Osteoblast (primary cell): ENCODE results near the gene ZNF711. TPM values are rescaled to one million over a fixed set of nuclear protein-coding genes. Genes with fewer than 3 reads are reported as not detected.
"Not testable (repeated sequence)": the region's sequence is repeated elsewhere in the genome, so short reads cannot be mapped to it uniquely, and the experiment has no call there.

ENCODE experiments used
- DNase-seq: peaks from one replicate; pipeline ENCODE4 v3.0.0; 2011; ENCODE audit warnings: low spot score, mixed read lengths; ENCODE audit not compliant: insufficient read length; ENCODE audit errors: missing footprints
- H2AFZ ChIP-seq: 2 replicates; pipeline ENCODE4 v1.6.0; 2011; ENCODE audit warnings: mild to moderate bottlenecking, low read length
- H3K27ac ChIP-seq: 2 replicates; pipeline ENCODE4 v1.5.1; 2011; ENCODE audit warnings: mild to moderate bottlenecking, low read depth, low read length, moderate library complexity
- H3K27me3 ChIP-seq: 2 replicates; pipeline ENCODE4 v1.6.0; 2012; ENCODE audit warnings: mild to moderate bottlenecking, control low read depth, inconsistent platforms, low read length, moderate library complexity; ENCODE audit not compliant: insufficient read depth
- H3K36me3 ChIP-seq: 2 replicates; pipeline ENCODE4 v1.5.1; 2011; ENCODE audit warnings: mild to moderate bottlenecking, low read length, control low read depth, moderate library complexity; ENCODE audit not compliant: insufficient read depth
- H3K4me1 ChIP-seq: 2 replicates; pipeline ENCODE4 v1.5.1; 2011; ENCODE audit warnings: mild to moderate bottlenecking, low read length, control low read depth, moderate library complexity; ENCODE audit not compliant: insufficient read depth
- H3K4me2 ChIP-seq: 2 replicates; pipeline ENCODE4 v1.6.0; 2011; ENCODE audit warnings: mild to moderate bottlenecking, low read length; ENCODE audit not compliant: insufficient read depth
- H3K4me3 ChIP-seq: fragments of 200-600 bp; sonication (generic); 3 replicates; pipeline ENCODE4 v1.5.1; 2012; ENCODE audit warnings: mild to moderate bottlenecking, low read length, inconsistent platforms; ENCODE audit not compliant: insufficient read depth
- H3K79me2 ChIP-seq: 2 replicates; pipeline ENCODE4 v1.6.0; 2012; ENCODE audit warnings: mild to moderate bottlenecking, low read length, control low read depth, inconsistent platforms; ENCODE audit not compliant: insufficient read depth
- H3K9me3 ChIP-seq: 2 replicates; pipeline ENCODE4 v1.5.1; 2011; ENCODE audit warnings: low read depth, low read length, control low read depth
- H4K20me1 ChIP-seq: 2 replicates; pipeline ENCODE4 v1.6.0; 2012; ENCODE audit warnings: mild to moderate bottlenecking, low read length, control low read depth; ENCODE audit not compliant: insufficient read depth
- total RNA-seq: library from RNA; depleted of rRNA; stranded (reverse); fragments of >200 nt; gene quantifications from 2 replicates; pipeline ENCODE4 v1.2.3, GENCODE V29; 2012
- TF ChIP-seq, protein P1 (sequence below): IDR thresholded peaks from 2 replicates; pipeline ENCODE4 v1.5.1; 2011; ENCODE audit warnings: mild to moderate bottlenecking, low read depth, low read length, moderate library complexity; ENCODE audit errors: extremely low read depth

The ZNF711 gene
- total RNA-seq, 1 donor = 1.4 TPM

- no peak for DNase-seq
- no peaks in the 10 kb centered on the region for H3K27me3 ChIP-seq
- H2AFZ ChIP-seq = no peak overlapping the region
- H4K20me1 ChIP-seq = no peaks in the 10 kb centered on the region
- TF ChIP-seq, protein P1, sequence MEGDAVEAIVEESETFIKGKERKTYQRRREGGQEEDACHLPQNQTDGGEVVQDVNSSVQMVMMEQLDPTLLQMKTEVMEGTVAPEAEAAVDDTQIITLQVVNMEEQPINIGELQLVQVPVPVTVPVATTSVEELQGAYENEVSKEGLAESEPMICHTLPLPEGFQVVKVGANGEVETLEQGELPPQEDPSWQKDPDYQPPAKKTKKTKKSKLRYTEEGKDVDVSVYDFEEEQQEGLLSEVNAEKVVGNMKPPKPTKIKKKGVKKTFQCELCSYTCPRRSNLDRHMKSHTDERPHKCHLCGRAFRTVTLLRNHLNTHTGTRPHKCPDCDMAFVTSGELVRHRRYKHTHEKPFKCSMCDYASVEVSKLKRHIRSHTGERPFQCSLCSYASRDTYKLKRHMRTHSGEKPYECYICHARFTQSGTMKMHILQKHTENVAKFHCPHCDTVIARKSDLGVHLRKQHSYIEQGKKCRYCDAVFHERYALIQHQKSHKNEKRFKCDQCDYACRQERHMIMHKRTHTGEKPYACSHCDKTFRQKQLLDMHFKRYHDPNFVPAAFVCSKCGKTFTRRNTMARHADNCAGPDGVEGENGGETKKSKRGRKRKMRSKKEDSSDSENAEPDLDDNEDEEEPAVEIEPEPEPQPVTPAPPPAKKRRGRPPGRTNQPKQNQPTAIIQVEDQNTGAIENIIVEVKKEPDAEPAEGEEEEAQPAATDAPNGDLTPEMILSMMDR = no peak
- no peaks in the 10 kb centered on the region for H3K9me3 ChIP-seq
- H3K27ac ChIP-seq = no peak overlapping the region
- H3K79me2 ChIP-seq = no peaks in the 10 kb centered on the region
- H3K36me3 ChIP-seq = no peaks in the 10 kb centered on the region
- no peak overlapping the region for H3K4me2 ChIP-seq
- H3K4me3 ChIP-seq = no peak overlapping the region
- no peaks in the 10 kb centered on the region for H3K4me1 ChIP-seq
Observed at GRCh38 chrX:85309717-85310116, 65.9 kb downstream of the ZNF711 start.

GRCh38 chrX:85311348-85311747 lies 67.6 kb downstream of the ZNF711 start:
- H3K27me3 ChIP-seq, H3K36me3 ChIP-seq, H2AFZ ChIP-seq, H3K9me3 ChIP-seq, H4K20me1 ChIP-seq, H3K79me2 ChIP-seq, H3K4me3 ChIP-seq, H3K27ac ChIP-seq, H3K4me1 ChIP-seq, DNase-seq, H3K4me2 ChIP-seq: not testable (repeated sequence)

Other genes with a start within 250 kb of the ZNF711 start
- gene APOOL, start 240.1 kb upstream of the ZNF711 start, total RNA-seq = 9.1 and 10.5 TPM in 2 replicates
- not detected in 2 replicates for gene SATL1, start 212 bp upstream of the ZNF711 start, total RNA-seq
- gene POF1B, start 135.7 kb downstream of the ZNF711 start, total RNA-seq = not detected in 2 replicates